Activated CD4-positive, alpha-beta T cell treated with anti-CD3 and anti-CD28 coated beads for 36 hours (primary cell): ENCODE data around the gene TFF3. TPM values are rescaled to one million over a fixed set of nuclear protein-coding genes. Genes with fewer than 3 reads are reported as not detected.

ENCODE experiments used
- ATAC-seq: fragments of 200-7000 bp; cut with Tn5 transposase; one replicate; pipeline ENCODE4 v1.10.0; 2021; ENCODE audit warnings: mild to moderate bottlenecking, moderate library complexity
- CTCF ChIA-PET: fragments of 350-600 bp; sonication (Branson Sonifier 250); formaldehyde crosslinking; loops from one replicate; lab custom pipeline; 2021; ENCODE audit warnings: antibody characterized with exemption; lab: Charles Lee
- POLR2A ChIA-PET: fragments of 350-600 bp; sonication (Branson Sonifier 250); formaldehyde crosslinking; loops from one replicate; lab custom pipeline; 2021; ENCODE audit warnings: antibody characterized with exemption, inconsistent platforms; lab: Charles Lee
- DNase-seq: peaks from one replicate; pipeline ENCODE4 v3.0.0-alpha.2; 2020
- H3K27ac Mint-ChIP-seq: one replicate; pipeline ENCODE4 v1.8.0; 2021; ENCODE audit warnings: mixed read lengths
- H3K27me3 Mint-ChIP-seq: one replicate; pipeline ENCODE4 v1.8.0; 2021; ENCODE audit warnings: mixed read lengths
- H3K36me3 Mint-ChIP-seq: one replicate; pipeline ENCODE4 v1.8.0; 2021; ENCODE audit warnings: low read depth, mixed read lengths
- H3K4me1 Mint-ChIP-seq: one replicate; pipeline ENCODE4 v1.8.0; 2021; ENCODE audit warnings: mixed read lengths
- H3K4me3 Mint-ChIP-seq: one replicate; pipeline ENCODE4 v1.8.0; 2021; ENCODE audit warnings: mild to moderate bottlenecking, moderate library complexity, mixed read lengths
- H3K9me3 Mint-ChIP-seq: one replicate; pipeline ENCODE4 v1.8.0; 2021; ENCODE audit warnings: low read depth, mixed read lengths
- intact Hi-C, 2 experiments: fragments of 100-400 bp; cut with DNase I in 1 of 2; cut with micrococcal nuclease in 1 of 2; formaldehyde crosslinking; loops; one replicate each; pipeline versions ENCODE4 v1.14.2 to v1.15.1; 2022 to 2024; cut with DNase I, micrococcal nuclease
- total RNA-seq, 2 experiments: library from RNA; stranded (reverse); gene quantifications; one replicate each; pipeline ENCODE4 v1.2.3, GENCODE V29; 2021

Gene TFF3
- total RNA-seq, 2 experiments from 2014 or later = not detected

GRCh38 chr21:42356046-42356445, 40.8 kb upstream of the TFF3 start:
- POLR2A ChIA-PET = no interaction called here
- H3K36me3 Mint-ChIP-seq = no peaks in the 10 kb centered on the region

DNA sequence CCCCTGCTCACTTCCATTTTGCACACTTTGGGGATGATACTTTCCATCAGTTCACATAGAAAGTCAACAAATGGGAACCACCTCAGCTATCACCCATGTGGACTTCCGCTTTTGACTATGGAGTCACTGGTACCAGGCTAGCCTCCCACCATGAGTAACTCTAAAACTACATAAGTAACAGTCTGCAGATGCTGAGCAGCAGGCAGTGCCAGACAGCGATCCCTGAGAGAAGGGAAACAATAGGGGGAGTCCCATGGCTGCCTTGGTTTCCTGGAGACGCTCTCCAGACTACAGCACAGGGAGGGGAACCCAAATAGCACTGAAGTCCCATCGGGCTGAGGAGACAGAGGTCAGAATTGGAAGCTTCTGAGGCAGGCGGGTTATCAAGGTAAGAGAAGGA, 38.4 kb upstream of the TFF3 start:
- H3K9me3 Mint-ChIP-seq = peaks cover 16% of the 10 kb centered on the region
- DNase-seq (no peak), ATAC-seq (no peak)
- no peak overlapping the region for H3K27ac Mint-ChIP-seq
- H3K27me3 Mint-ChIP-seq = no peaks in the 10 kb centered on the region
- POLR2A ChIA-PET = no interaction called here
- no peaks in the 10 kb centered on the region for H3K36me3 Mint-ChIP-seq
- intact Hi-C loops = no loop called here
- no peak overlapping the region for H3K4me3 Mint-ChIP-seq
- CTCF ChIA-PET = interaction anchor here (0.6 to 0.9 kb wide), 2 partner anchors 56 to 184 kb away, joined by 3 read pairs; no protein-coding TSS in a partner anchor
- no peaks in the 10 kb centered on the region for H3K4me1 Mint-ChIP-seq

More at GRCh38 chr21:42356046-42356445, 40.8 kb upstream of the TFF3 start:
- Mint-ChIP-seq H3K27ac (no peak overlapping the region), H3K9me3 (peaks cover 16% of the 10 kb centered on the region), H3K4me1 (no peaks in the 10 kb centered on the region), H3K27me3 (no peaks in the 10 kb centered on the region), H3K4me3 (no peak overlapping the region)
- ATAC-seq (no peak), DNase-seq (no peak)
- CTCF ChIA-PET = interaction anchor here (0.7 to 1.1 kb wide), 2 partner anchors 18 to 125 kb away, joined by 3 read pairs; no protein-coding TSS in a partner anchor
- intact Hi-C loops = no loop called here

DNA sequence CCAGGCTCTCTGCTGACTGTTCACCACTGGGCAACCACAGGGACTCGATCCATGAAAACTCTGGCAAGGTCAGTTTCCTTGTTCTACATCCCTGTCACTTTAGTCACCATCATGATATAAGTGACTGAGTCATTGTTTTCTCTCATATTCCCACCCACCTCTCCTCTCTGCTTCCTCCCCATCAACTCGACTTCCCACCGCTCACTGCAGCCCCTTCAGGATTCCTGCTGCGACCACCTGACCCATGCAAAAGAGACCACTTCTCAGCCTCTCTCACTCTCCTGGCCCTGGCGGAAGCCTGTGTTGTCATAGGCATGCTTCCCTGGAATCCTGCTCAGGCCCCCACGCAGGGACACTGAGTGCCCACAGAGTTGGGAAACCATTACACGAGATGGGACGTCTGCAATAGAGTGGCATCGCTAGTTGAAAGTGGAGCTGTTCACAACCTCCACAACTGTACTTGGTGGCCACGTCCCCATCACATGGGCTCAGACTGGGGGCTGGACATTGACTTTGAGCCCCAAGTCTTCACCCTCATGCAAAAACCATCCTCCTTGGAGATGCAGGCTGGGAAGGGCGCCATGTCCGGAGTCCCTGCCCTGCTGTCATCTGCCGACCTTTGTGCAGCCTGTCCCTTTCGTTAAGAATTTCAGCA, 37.4 kb upstream of the TFF3 start:
- intact Hi-C loops = no loop called here
- Mint-ChIP-seq H3K4me3 (no peak overlapping the region), H3K4me1 (no peaks in the 10 kb centered on the region), H3K27ac (peak overlapping the region; percentile 6), H3K36me3 (no peaks in the 10 kb centered on the region), H3K27me3 (no peaks in the 10 kb centered on the region), H3K9me3 (peaks cover 16% of the 10 kb centered on the region)
- CTCF ChIA-PET = no interaction called here
- POLR2A ChIA-PET = no interaction called here
- no peak for ATAC-seq
- no peak for DNase-seq

GRCh38 chr21:42351626-42352440, 36.6 kb upstream of the TFF3 start:
- POLR2A ChIA-PET = no interaction called here
- no peak overlapping the region for H3K4me3 Mint-ChIP-seq
- CTCF ChIA-PET = interaction anchor here (0.6 to 1.0 kb wide), 2 partner anchors 92 to 172 kb away, joined by 3 read pairs; no protein-coding TSS in a partner anchor
- ATAC-seq (no peak), DNase-seq (no peak)
- H3K4me1 Mint-ChIP-seq = no peaks in the 10 kb centered on the region
- intact Hi-C loops = no loop called here
- peak overlapping the region; percentile 6 for H3K27ac Mint-ChIP-seq
- H3K36me3 Mint-ChIP-seq = no peaks in the 10 kb centered on the region
- no peaks in the 10 kb centered on the region for H3K27me3 Mint-ChIP-seq
- H3K9me3 Mint-ChIP-seq = peaks cover 15% of the 10 kb centered on the region

GRCh38 chr21:42350927-42351426, 35.8 kb upstream of the TFF3 start, which contains the start of gene TFF2:
Gene TFF2 (minus strand): TSS chr21:42350994. CDS start chr21:42350957, 37 bp downstream.
- H3K4me1 Mint-ChIP-seq = no peaks in the 10 kb centered on the region
- intact Hi-C loops = no loop called here
- H3K27me3 Mint-ChIP-seq = no peaks in the 10 kb centered on the region
- ChIA-PET CTCF (interaction anchor here (0.6 to 1.0 kb wide), 2 partner anchors 91 to 173 kb away, joined by 3 read pairs; no protein-coding TSS in a partner anchor), POLR2A (no interaction called here)
- ATAC-seq = no peak
- H3K9me3 Mint-ChIP-seq = peaks cover 10% of the 10 kb centered on the region
- no peak within 1 kb of the TSS for H3K4me3 Mint-ChIP-seq
- no peak for DNase-seq
- H3K36me3 Mint-ChIP-seq = no peaks in the 10 kb centered on the region
- H3K27ac Mint-ChIP-seq = no peak within 1 kb of the TSS

GRCh38 chr21:42350318-42350910, 35.2 kb upstream of the TFF3 start:
- H3K9me3 Mint-ChIP-seq = peaks cover 10% of the 10 kb centered on the region
- no peaks in the 10 kb centered on the region for H3K36me3 Mint-ChIP-seq
- ChIA-PET POLR2A (no interaction called here), CTCF (interaction anchor here (1.0 kb wide), 1 partner anchor 91 kb away, joined by 3 read pairs; no protein-coding TSS in a partner anchor)
- H3K27me3 Mint-ChIP-seq = no peaks in the 10 kb centered on the region
- no peak overlapping the region for H3K4me3 Mint-ChIP-seq
- no peak overlapping the region for H3K27ac Mint-ChIP-seq
- H3K4me1 Mint-ChIP-seq = no peaks in the 10 kb centered on the region
- DNase-seq (no peak), ATAC-seq (no peak)
- intact Hi-C loops = no loop called here

DNA sequence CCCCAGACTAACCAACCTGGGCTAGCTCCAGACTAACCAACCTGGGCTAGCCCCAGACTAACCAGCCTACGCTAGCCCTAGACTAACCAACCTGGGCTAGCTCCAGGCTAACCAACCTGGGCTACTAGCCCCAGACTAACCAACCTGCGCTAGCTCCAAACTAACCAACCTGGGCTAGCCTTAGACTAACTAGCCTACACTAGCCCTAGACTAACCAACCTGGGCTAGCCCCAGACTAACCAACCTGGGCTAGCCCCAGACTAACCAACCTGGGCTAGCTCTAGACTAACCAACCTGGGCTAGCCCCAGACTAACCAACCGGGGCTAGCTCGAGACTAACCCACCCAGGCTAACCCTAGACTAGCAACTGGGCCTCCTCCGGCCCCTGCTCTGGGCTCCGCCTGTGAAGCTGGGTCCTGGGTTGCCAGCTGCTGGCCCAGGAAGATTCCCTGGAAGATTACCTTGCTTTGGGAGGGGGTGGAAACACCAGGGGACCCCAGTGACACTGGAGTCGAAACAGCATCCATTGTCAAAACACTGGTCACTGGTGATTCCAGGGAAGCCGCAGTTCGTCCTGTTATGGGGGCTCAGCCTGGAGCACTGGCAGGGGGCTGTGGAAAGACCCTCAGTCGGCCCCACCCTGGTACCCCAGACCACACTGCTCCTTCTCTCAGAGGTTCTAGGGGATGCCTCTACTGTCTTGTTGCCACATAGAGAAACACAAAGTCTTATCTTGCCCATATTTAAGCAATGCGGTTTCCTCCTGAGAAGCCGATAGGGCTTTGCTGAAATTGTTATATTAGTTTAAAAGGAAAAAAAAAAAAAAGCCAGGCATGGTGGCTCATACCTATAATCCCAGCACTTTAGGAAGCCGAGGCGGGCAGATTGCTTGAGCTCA, 34.5 kb upstream of the TFF3 start:
- H3K4me3 Mint-ChIP-seq = no peak overlapping the region
- POLR2A ChIA-PET = no interaction called here
- intact Hi-C loops = no loop called here
- CTCF ChIA-PET = interaction anchor here (1.5 kb wide), 1 partner anchor 12 kb away, joined by 7 read pairs; no protein-coding TSS in a partner anchor
- ATAC-seq = no peak
- no peak for DNase-seq
- no peaks in the 10 kb centered on the region for H3K27me3 Mint-ChIP-seq
- peaks cover 8% of the 10 kb centered on the region for H3K9me3 Mint-ChIP-seq
- H3K27ac Mint-ChIP-seq = no peak overlapping the region
- no peaks in the 10 kb centered on the region for H3K36me3 Mint-ChIP-seq
- no peaks in the 10 kb centered on the region for H3K4me1 Mint-ChIP-seq

DNA sequence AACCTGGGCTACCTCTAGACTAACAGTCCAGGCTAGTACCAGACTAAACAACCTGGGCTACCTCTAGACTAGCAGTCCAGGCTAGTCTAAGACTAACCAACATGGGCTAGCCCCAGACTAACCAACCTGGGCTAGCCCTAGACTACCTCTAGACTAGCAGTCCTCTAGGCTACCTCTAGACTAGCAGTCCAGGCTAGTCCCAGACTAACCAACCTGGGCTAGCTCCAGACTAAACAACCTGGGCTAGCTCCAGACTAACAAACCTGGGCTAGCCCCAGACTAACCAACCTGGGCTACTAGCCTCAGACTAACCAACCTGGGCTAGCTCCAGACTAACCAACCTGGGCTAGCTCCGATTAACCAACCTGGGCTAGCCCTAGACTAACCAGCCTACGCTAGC, 33.6 kb upstream of the TFF3 start:
- Mint-ChIP-seq H3K4me3 (no peak overlapping the region), H3K9me3 (peaks cover 3% of the 10 kb centered on the region), H3K36me3 (no peaks in the 10 kb centered on the region), H3K27me3 (no peaks in the 10 kb centered on the region), H3K4me1 (no peaks in the 10 kb centered on the region), H3K27ac (no peak overlapping the region)
- no peak for DNase-seq
- no peak for ATAC-seq
- ChIA-PET POLR2A (interaction anchor here (0.6 kb wide), 1 partner anchor 434 kb away, joined by 4 read pairs; no protein-coding TSS in a partner anchor), CTCF (interaction anchor here (1.5 kb wide), 1 partner anchor 11 kb away, joined by 7 read pairs; no protein-coding TSS in a partner anchor)
- intact Hi-C loops = no loop called here

DNA sequence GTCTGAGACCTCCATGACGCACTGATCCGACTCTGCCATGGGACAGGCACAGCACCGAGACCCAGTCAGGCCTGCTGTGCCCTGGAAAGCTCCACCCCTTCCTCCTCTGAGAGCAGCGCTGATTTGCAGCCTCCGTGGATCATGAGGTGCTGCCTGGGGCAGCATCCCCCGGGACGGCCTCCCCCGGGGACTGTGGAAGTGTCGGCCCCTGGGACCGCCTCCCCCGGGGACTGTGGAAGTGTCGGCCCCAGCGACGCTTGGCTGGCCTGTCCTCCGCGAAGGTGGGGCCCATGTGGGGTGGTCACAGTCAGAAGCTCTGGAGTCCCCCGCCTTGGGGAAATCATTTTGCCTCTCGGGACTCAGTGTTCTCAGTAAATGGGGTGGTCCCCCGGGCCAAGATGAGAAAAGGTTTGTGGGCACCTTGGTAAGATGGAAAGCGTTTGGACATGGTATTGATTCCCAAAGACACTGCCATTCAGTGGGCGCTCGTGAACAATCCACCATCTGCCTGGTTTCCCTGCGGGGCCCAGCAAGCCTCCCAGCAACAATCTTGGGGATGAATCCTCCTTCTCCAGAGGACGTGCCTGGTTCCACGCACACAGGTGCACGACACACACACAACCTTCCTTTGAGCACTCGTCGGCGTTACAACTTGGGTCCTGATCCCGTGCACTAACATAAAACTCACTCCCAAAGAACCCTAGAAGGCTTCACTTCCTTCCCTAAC, 32.6 kb upstream of the TFF3 start:
- no peaks in the 10 kb centered on the region for H3K4me1 Mint-ChIP-seq
- intact Hi-C loops = no loop called here
- POLR2A ChIA-PET = no interaction called here
- ATAC-seq (no peak), DNase-seq (no peak)
- CTCF ChIA-PET = no interaction called here
- no peaks in the 10 kb centered on the region for H3K9me3 Mint-ChIP-seq
- H3K27me3 Mint-ChIP-seq = no peaks in the 10 kb centered on the region
- no peak overlapping the region for H3K4me3 Mint-ChIP-seq
- no peak overlapping the region for H3K27ac Mint-ChIP-seq
- H3K36me3 Mint-ChIP-seq = no peaks in the 10 kb centered on the region
